ENCODE data around the gene TMEM223.
A peak's percentile ranks its signal among the peaks of the same experiment; 100 is the strongest.
"Not testable (repeated sequence)": the region's sequence is repeated elsewhere in the genome, so short reads cannot be mapped to it uniquely, and the experiment has no call there.

Gene TMEM223

DNA sequence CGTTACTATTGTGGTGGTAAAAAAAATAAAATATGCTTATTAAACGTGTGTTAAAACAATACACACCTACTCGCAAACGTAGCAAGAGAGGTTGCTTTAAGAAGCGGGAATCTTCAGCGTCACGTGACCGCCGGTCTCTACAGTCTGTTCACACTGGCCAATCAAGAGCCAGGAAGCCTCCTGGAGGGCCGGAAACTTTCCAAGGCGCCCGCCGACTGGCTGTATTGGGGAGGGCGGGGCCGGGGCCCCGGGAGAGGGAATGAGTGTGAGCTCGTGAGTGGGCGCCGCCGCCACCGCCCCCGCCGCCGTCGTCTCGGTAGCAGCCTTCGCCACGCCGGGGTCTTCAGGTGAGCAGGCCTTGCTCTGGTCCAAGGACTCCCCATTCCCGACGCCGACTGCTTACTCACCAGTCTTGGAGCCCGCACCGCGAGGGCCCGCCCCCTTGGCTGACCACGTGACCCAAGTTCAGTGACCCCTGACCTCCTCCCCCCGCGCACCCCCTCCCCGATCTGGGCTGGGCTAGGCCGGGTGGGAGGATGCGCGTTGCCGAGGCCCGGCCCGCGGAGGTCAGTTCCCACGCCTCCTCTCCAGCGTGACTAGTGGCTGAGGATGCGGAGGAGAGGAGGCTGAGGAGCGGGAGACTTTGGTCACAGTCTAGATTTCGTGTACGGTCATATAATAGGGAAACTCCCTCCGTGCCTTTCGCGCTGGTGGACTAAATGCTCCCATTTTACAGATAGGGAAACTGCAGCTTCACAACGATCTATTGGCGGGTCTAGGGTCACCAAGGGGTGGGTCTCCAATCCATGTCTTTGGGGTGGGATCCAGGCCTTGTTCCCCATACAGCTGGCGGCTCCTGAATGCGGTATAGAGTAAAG is 20.4 kb downstream of the TMEM223 start, which contains the start of gene TAF6L:
Gene TAF6L (plus strand): TSS at position 253 of the 878 bp plus-strand sequence. CDS start 4,388 bp downstream, outside the sequence.
- H3K4me3 ChIP-seq (replicated peaks in 1 of 2; ENCODE audit: low read depth in 2 of 2, low read length in 2 of 2) = peak within 1 kb of the TSS; percentile 65 to 76
- TF ChIP-seq, protein P1, sequence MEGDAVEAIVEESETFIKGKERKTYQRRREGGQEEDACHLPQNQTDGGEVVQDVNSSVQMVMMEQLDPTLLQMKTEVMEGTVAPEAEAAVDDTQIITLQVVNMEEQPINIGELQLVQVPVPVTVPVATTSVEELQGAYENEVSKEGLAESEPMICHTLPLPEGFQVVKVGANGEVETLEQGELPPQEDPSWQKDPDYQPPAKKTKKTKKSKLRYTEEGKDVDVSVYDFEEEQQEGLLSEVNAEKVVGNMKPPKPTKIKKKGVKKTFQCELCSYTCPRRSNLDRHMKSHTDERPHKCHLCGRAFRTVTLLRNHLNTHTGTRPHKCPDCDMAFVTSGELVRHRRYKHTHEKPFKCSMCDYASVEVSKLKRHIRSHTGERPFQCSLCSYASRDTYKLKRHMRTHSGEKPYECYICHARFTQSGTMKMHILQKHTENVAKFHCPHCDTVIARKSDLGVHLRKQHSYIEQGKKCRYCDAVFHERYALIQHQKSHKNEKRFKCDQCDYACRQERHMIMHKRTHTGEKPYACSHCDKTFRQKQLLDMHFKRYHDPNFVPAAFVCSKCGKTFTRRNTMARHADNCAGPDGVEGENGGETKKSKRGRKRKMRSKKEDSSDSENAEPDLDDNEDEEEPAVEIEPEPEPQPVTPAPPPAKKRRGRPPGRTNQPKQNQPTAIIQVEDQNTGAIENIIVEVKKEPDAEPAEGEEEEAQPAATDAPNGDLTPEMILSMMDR (IDR thresholded peaks at IDR 0.05; ENCODE audit: low read depth, low read length) = no peak
- DNase-seq (ENCODE audit: low read depth in 2 of 2) = peak; percentile 98

DNA sequence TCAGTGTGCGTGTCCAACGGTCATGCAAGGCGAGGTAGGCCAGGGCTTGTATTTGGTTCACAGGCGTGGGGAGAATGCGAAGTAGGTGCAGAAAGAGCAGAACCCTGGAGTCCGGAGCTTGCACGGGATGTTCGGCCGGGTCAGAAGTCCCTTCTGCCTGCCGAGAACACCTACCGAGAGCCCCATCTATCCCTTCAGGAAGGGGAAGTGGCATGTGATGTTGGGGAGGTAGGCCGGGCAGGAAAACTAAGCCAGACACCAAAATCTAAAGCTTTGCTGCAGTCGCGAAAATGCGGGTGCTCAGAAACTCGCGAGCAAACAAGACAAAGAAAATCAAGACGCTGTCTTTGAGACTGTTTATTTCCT is 21.0 kb downstream of the TMEM223 start:
- peak overlapping the region; percentile 65 to 76 for H3K4me3 ChIP-seq (replicated peaks in 1 of 2; ENCODE audit: low read depth in 2 of 2, low read length in 2 of 2)
- no peak for DNase-seq (ENCODE audit: low read depth in 2 of 2)
- TF ChIP-seq, protein P1 (IDR thresholded peaks at IDR 0.05; ENCODE audit: low read depth, low read length) = no peak

DNA sequence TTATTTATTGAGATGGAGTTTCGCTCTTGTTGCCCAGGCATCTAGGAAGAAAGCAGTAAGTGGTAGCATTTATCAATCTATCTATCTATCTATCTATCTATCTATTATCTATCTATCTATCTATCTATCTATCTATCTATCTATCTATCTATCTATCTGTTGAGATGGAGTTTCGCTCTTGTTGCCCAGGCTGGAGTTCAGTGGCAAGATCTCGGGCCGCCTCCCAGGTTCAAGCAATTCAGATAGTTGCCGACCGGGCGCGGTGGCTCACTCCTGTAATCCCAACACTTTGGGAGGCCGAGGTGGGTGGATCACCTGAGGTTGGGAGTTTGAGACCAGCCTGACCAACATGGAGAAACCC is 31.0 kb downstream of the TMEM223 start:
- not testable (repeated sequence) for H3K4me3 ChIP-seq (replicated peaks in 1 of 2; ENCODE audit: low read depth in 2 of 2, low read length in 2 of 2); DNase-seq (ENCODE audit: low read depth in 2 of 2)

DNA sequence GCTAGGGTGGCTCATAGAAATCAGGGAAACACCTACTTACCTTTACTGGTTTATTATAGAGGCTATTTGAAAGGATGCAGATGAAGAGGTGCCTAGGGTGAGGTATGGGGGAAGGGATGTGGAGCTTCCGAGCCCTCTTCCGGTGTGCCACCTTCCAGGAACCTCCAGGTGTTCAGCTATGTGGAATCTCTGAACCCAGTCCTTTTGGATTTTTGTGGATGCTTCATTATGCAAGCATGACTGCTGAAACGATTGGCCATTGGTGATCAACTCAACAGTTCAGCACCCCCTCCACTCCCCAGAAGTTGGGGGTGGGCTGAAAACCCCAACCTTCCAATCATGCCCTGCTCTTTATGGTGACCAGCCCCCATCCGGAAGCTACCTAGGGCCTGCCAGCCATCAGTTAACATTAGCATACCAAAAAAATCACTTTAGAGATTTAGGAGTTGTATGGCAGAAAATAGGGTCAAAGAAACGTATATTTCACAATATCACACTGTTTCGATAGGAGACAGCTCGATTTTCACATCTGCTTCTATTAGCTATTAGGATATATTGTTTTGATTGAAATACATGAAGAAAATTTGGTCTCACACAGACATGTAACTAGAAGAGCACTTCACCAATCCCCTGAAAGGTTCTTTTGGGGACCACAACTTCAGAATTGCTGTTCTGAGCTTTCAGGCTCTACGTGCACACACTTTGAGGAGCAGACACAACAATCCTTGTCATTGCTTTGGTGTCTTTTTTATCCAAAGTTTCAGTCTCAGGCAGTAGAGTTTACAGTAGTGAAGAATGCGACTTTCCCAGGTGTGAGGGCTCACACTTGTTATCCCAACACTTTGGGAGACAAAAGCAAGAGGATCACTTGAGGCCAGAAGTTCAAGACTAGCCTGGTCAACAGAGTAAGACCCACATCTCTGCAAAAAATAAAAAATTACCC is 33.7 kb downstream of the TMEM223 start:
- DNase-seq (ENCODE audit: low read depth in 2 of 2) = no peak
- no peak overlapping the region for H3K4me3 ChIP-seq (replicated peaks in 1 of 2; ENCODE audit: low read depth in 2 of 2, low read length in 2 of 2)
- TF ChIP-seq, protein P1 (IDR thresholded peaks at IDR 0.05; ENCODE audit: low read depth, low read length) = no peak

DNA sequence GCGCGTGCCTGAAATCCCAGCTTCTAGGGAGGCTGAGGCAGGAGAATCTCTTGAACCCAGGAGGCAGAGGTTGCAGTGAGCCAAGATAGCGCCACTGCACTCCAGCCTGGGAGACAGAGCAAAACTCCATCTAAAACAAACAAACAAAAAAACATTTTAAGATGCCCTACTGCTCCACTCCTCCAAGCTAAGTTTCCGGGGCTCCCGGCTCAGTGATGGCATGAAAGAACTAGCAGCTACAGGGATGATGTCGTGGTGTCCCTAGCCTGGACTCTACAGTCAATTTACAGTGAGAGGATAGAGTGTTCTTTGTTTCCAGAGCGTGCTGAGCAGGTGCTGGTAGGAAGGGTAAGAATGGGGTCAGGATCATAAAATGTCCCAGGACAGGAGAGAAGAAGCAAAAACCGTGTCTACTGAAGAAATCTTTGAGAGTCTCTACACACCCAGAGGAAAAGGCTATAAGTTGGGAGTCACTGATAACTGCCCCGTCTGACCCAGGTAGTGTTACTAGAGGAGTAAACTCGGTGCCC is 36.7 kb downstream of the TMEM223 start:
- no peak overlapping the region for H3K4me3 ChIP-seq (replicated peaks in 1 of 2; ENCODE audit: low read depth in 2 of 2, low read length in 2 of 2)
- no peak for DNase-seq (ENCODE audit: low read depth in 2 of 2)
- TF ChIP-seq, protein P1 (IDR thresholded peaks at IDR 0.05; ENCODE audit: low read depth, low read length) = no peak

DNA sequence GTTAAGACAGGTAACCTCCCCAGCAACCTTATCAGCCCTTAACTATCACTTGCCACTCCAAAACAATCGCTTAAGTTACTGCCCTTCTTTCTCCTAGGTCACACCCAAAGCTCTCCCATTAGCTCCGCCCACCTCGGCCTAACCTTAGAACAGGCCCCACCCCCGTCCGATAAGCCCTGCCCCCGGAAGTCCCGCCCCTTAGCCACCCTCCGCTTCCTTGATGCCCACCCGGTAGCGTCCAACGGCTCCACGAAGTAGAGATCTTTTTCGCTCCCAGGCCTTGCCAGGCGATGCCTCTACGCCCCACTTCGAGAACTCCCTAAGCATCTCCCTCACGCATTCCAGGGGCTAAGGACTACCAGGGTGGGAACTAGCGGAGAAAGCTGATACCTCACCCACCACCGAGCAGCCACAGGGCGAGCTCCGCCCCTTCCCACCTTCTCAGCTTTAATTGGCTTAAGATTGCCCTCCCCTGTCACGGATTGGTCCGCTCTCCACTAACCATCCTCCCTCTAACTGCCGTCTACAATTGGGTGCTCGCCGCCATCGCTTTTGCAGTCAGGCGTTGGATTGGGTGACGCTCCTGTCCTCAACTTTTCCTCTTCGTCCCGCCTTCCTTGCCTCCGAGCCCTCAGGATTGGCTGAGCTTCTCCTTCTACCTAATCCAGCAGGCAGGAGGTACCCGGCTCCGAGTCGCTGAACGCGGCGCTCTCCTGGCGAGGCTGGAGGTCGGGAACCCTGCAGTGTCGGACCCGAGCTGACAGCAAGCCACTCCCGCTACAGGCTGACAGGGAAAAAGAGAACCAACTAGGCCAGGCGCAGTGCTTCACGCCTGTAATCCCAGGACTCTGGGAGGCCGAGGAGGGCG is 37.8 kb downstream of the TMEM223 start, which contains the start of gene ZBTB3:
Gene ZBTB3 (minus strand): TSS at position 425 of the 868 bp plus-strand sequence. CDS start 496 bp downstream, outside the sequence.
- TF ChIP-seq, protein P1 (IDR thresholded peaks at IDR 0.05; ENCODE audit: low read depth, low read length) = no peak
- H3K4me3 ChIP-seq (replicated peaks in 1 of 2; ENCODE audit: low read depth in 2 of 2, low read length in 2 of 2) = peak within 1 kb of the TSS; percentile 72 to 75
- peak; percentile 99 to 100 for DNase-seq (ENCODE audit: low read depth in 2 of 2)

Measured in cardiac fibroblast (primary cell).